HepG2 (cell line): ENCODE measurements around the gene ENDOG. TPM values are rescaled to one million over a fixed set of nuclear protein-coding genes. Genes with fewer than 3 reads are reported as not detected.

ENCODE experiments used
- MTA1 ChIP-seq: sonication (generic); formaldehyde crosslinking; IDR thresholded peaks from 2 replicates; pipeline ENCODE4 v1.4.0; 2020; ENCODE audit warnings: missing genetic modification reagents, mild to moderate bottlenecking, borderline replicate concordance
- MTA3 ChIP-seq: sonication (generic); formaldehyde crosslinking; IDR thresholded peaks from 2 replicates; pipeline ENCODE4 v1.4.0; 2020; ENCODE audit warnings: missing genetic modification reagents
- SP1 ChIP-seq, 2 experiments: fragments of 450-650 bp in 1 of 2; sonication (generic) in 1 of 2; formaldehyde crosslinking in 1 of 2; IDR thresholded peaks; 2 replicates each; pipeline versions ENCODE4 v1.4.0 to v1.6.1; 2016 to 2020; ENCODE audit warnings: missing genetic modification reagents in 1 of 2
- TEAD2 ChIP-seq: sonication (generic); formaldehyde crosslinking; IDR thresholded peaks from 2 replicates; pipeline ENCODE4 v1.9.0; 2021; ENCODE audit warnings: missing genetic modification reagents
- TP53 ChIP-seq: sonication (generic); formaldehyde crosslinking; conservative IDR thresholded peaks from 2 replicates; pipeline ENCODE4 v1.4.0; 2020; ENCODE audit warnings: missing genetic modification reagents
- ZNF567 ChIP-seq: sonication (generic); formaldehyde crosslinking; IDR thresholded peaks from 2 replicates; pipeline ENCODE4 v1.8.1; 2023; ENCODE audit warnings: mild to moderate bottlenecking, missing genetic modification reagents, borderline replicate concordance
- ZNF674 ChIP-seq: sonication (generic); formaldehyde crosslinking; IDR thresholded peaks from 2 replicates; pipeline ENCODE4 v1.5.0; 2020; ENCODE audit warnings: low read depth, mild to moderate bottlenecking, missing genetic modification reagents
- ZNF773 ChIP-seq: sonication (generic); formaldehyde crosslinking; IDR thresholded peaks from 2 replicates; pipeline ENCODE4 v1.4.0; 2020; ENCODE audit warnings: missing genetic modification reagents, borderline replicate concordance
- ZNF781 ChIP-seq: sonication (generic); formaldehyde crosslinking; IDR thresholded peaks from 2 replicates; pipeline ENCODE4 v1.5.1; 2020; ENCODE audit warnings: borderline replicate concordance, mild to moderate bottlenecking, missing genetic modification reagents; ENCODE audit errors: not compliant biosample characterization
- ZNF883 ChIP-seq: sonication (generic); formaldehyde crosslinking; IDR thresholded peaks from 2 replicates; pipeline ENCODE4 v1.5.1; 2020; ENCODE audit warnings: mild to moderate bottlenecking, missing genetic modification reagents; ENCODE audit errors: not compliant biosample characterization
- ZNF891 ChIP-seq: sonication (generic); formaldehyde crosslinking; IDR thresholded peaks from 2 replicates; pipeline ENCODE4 v1.5.0; 2020; ENCODE audit warnings: mild to moderate bottlenecking, missing genetic modification reagents
- polyA plus RNA-seq, 8 experiments: library from polyadenylated mRNA; depleted of rRNA in 3 of 8; stranded (reverse) in 7 of 8; unstranded in 1 of 8; fragments of >200 nt; fragmentation: Illumina TruSeq in 4 of 8; extraction: Trizol in 4 of 8; gene quantifications; 2 replicates each; pipeline versions ENCODE4 v1.2.1 to v1.2.3, GENCODE V29; 2011 to 2016; ENCODE audit warnings: low read depth in 4 of 8, missing spikeins in 1 of 8, mixed read lengths in 1 of 8; ENCODE audit not compliant: insufficient read depth in 1 of 8
- total RNA-seq, 5 experiments: library from RNA; depleted of rRNA; stranded (reverse); fragments of >200 nt; fragmentation: Illumina TruSeq; extraction: Trizol; gene quantifications; 2 replicates each; pipeline ENCODE4 v1.2.3, GENCODE V29; 2016; ENCODE audit warnings: low read depth in 1 of 5
- TF ChIP-seq, protein P1 (sequence below): sonication (generic); formaldehyde crosslinking; conservative IDR thresholded peaks from 2 replicates; pipeline ENCODE4 v1.8.0; 2022; ENCODE audit warnings: low read depth, missing genetic modification reagents
- TF ChIP-seq, protein P2 (sequence below): sonication (generic); formaldehyde crosslinking; IDR thresholded peaks from 2 replicates; pipeline ENCODE4 v1.5.1; 2020; ENCODE audit warnings: mild to moderate bottlenecking, missing genetic modification reagents, moderate library complexity
- TF ChIP-seq, protein P3 (sequence below): sonication (generic); formaldehyde crosslinking; IDR thresholded peaks from 2 replicates; pipeline ENCODE4 v1.4.0; 2020; ENCODE audit warnings: missing genetic modification reagents
- TF ChIP-seq, protein P4 (sequence below), 2 experiments: fragments of 450-650 bp in 1 of 2; sonication (generic) in 1 of 2; formaldehyde crosslinking; IDR thresholded peaks; 2 replicates each; pipeline versions ENCODE4 v1.5.0 to v1.8.0; 2020 to 2022; ENCODE audit warnings: mild to moderate bottlenecking in 1 of 2, missing genetic modification reagents in 1 of 2
- TF ChIP-seq, protein P5 (sequence below): sonication (generic); formaldehyde crosslinking; IDR thresholded peaks from 2 replicates; pipeline ENCODE4 v1.4.0; 2020; ENCODE audit warnings: missing genetic modification reagents, borderline replicate concordance
- TF ChIP-seq, protein P6 (sequence below): sonication (generic); formaldehyde crosslinking; IDR thresholded peaks from 2 replicates; pipeline ENCODE4 v1.4.0; 2020; ENCODE audit warnings: mild to moderate bottlenecking, missing genetic modification reagents

ENDOG gene
- total and polyA plus RNA-seq, 2 of the 13 experiments (the other 11 are each of a cell fraction or from before 2014, with no cell fraction given) = 26.3 to 28.8 TPM

DNA sequence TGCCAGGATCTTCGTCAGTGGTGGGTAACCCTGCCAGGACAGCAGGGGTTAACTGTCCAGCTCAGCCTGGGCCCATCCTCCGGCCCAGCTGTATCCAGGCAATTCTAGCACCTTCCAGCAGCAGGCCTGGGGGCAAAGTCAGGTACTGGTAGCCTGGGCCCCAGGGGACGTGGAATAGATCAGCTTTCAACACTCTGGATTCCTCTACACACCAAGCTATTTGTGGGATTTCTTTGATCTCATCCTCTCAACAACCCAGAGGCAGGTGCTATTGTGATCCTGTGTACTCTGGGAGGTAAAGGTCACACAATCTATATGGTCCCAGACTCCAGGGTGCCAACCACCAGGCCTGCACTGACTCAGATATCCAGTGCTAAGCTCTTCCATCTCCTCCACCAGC lies 20.0 kb downstream of the ENDOG start (continued):
- TF ChIP-seq, protein P1, sequence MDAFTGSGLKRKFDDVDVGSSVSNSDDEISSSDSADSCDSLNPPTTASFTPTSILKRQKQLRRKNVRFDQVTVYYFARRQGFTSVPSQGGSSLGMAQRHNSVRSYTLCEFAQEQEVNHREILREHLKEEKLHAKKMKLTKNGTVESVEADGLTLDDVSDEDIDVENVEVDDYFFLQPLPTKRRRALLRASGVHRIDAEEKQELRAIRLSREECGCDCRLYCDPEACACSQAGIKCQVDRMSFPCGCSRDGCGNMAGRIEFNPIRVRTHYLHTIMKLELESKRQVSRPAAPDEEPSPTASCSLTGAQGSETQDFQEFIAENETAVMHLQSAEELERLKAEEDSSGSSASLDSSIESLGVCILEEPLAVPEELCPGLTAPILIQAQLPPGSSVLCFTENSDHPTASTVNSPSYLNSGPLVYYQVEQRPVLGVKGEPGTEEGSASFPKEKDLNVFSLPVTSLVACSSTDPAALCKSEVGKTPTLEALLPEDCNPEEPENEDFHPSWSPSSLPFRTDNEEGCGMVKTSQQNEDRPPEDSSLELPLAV (CRISPR knock-in tag) = no peak
- TF ChIP-seq, protein P2, sequence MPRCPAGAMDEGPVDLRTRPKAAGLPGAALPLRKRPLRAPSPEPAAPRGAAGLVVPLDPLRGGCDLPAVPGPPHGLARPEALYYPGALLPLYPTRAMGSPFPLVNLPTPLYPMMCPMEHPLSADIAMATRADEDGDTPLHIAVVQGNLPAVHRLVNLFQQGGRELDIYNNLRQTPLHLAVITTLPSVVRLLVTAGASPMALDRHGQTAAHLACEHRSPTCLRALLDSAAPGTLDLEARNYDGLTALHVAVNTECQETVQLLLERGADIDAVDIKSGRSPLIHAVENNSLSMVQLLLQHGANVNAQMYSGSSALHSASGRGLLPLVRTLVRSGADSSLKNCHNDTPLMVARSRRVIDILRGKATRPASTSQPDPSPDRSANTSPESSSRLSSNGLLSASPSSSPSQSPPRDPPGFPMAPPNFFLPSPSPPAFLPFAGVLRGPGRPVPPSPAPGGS (CRISPR knock-in tag) = 0 out of 2 replicates have a peak, but pooled peaks have one; percentile 26
- TF ChIP-seq, protein P3, sequence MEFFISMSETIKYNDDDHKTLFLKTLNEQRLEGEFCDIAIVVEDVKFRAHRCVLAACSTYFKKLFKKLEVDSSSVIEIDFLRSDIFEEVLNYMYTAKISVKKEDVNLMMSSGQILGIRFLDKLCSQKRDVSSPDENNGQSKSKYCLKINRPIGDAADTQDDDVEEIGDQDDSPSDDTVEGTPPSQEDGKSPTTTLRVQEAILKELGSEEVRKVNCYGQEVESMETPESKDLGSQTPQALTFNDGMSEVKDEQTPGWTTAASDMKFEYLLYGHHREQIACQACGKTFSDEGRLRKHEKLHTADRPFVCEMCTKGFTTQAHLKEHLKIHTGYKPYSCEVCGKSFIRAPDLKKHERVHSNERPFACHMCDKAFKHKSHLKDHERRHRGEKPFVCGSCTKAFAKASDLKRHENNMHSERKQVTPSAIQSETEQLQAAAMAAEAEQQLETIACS (CRISPR knock-in tag) = no peak
- TF ChIP-seq, protein P4, sequence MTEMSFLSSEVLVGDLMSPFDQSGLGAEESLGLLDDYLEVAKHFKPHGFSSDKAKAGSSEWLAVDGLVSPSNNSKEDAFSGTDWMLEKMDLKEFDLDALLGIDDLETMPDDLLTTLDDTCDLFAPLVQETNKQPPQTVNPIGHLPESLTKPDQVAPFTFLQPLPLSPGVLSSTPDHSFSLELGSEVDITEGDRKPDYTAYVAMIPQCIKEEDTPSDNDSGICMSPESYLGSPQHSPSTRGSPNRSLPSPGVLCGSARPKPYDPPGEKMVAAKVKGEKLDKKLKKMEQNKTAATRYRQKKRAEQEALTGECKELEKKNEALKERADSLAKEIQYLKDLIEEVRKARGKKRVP (CRISPR knock-in tag; IDR thresholded peaks at IDR 0.05) = no peak
- TF ChIP-seq SP1 (IDR thresholded peaks at IDR 0.05) (no peak), SP1 (CRISPR knock-in tag; IDR thresholded peaks at IDR 0.05) (no peak), ZNF567 (CRISPR knock-in tag) (no peak), TP53 (no peak), MTA3 (CRISPR knock-in tag) (no peak), ZNF773 (CRISPR knock-in tag) (no peak), TEAD2 (no peak), MTA1 (peak; percentile 62), ZNF883 (CRISPR knock-in tag) (no peak), ZNF891 (CRISPR knock-in tag) (no peak), ZNF781 (no peak), ZNF674 (CRISPR knock-in tag) (no peak)
- TF ChIP-seq, protein P5, sequence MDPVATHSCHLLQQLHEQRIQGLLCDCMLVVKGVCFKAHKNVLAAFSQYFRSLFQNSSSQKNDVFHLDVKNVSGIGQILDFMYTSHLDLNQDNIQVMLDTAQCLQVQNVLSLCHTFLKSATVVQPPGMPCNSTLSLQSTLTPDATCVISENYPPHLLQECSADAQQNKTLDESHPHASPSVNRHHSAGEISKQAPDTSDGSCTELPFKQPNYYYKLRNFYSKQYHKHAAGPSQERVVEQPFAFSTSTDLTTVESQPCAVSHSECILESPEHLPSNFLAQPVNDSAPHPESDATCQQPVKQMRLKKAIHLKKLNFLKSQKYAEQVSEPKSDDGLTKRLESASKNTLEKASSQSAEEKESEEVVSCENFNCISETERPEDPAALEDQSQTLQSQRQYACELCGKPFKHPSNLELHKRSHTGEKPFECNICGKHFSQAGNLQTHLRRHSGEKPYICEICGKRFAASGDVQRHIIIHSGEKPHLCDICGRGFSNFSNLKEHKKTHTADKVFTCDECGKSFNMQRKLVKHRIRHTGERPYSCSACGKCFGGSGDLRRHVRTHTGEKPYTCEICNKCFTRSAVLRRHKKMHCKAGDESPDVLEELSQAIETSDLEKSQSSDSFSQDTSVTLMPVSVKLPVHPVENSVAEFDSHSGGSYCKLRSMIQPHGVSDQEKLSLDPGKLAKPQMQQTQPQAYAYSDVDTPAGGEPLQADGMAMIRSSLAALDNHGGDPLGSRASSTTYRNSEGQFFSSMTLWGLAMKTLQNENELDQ (CRISPR knock-in tag) = no peak
- TF ChIP-seq, protein P6, sequence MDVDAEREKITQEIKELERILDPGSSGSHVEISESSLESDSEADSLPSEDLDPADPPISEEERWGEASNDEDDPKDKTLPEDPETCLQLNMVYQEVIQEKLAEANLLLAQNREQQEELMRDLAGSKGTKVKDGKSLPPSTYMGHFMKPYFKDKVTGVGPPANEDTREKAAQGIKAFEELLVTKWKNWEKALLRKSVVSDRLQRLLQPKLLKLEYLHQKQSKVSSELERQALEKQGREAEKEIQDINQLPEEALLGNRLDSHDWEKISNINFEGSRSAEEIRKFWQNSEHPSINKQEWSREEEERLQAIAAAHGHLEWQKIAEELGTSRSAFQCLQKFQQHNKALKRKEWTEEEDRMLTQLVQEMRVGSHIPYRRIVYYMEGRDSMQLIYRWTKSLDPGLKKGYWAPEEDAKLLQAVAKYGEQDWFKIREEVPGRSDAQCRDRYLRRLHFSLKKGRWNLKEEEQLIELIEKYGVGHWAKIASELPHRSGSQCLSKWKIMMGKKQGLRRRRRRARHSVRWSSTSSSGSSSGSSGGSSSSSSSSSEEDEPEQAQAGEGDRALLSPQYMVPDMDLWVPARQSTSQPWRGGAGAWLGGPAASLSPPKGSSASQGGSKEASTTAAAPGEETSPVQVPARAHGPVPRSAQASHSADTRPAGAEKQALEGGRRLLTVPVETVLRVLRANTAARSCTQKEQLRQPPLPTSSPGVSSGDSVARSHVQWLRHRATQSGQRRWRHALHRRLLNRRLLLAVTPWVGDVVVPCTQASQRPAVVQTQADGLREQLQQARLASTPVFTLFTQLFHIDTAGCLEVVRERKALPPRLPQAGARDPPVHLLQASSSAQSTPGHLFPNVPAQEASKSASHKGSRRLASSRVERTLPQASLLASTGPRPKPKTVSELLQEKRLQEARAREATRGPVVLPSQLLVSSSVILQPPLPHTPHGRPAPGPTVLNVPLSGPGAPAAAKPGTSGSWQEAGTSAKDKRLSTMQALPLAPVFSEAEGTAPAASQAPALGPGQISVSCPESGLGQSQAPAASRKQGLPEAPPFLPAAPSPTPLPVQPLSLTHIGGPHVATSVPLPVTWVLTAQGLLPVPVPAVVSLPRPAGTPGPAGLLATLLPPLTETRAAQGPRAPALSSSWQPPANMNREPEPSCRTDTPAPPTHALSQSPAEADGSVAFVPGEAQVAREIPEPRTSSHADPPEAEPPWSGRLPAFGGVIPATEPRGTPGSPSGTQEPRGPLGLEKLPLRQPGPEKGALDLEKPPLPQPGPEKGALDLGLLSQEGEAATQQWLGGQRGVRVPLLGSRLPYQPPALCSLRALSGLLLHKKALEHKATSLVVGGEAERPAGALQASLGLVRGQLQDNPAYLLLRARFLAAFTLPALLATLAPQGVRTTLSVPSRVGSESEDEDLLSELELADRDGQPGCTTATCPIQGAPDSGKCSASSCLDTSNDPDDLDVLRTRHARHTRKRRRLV (CRISPR knock-in tag) = no peak
